ENCODE measurements around the gene PTTG1IP.

Gene PTTG1IP

GRCh38 chr21:44846485-44847260, 26.8 kb downstream of the PTTG1IP start:
- Histone ChIP-seq H3K9ac (ENCODE audit: low read depth, low read length) (peak overlapping the region; percentile 24; the same call in 1 of the 2 replicates), H3K36me3 (ENCODE audit: insufficient read depth, low read length) (peaks cover 20% of the 10 kb centered on the region), H3K9me3 (ENCODE audit: control insufficient read depth, insufficient read depth, low read length) (no peaks in the 10 kb centered on the region; the same call in 1 of the 2 replicates), H3K4me1 (ENCODE audit: insufficient read depth, low read length) (peaks cover 11% of the 10 kb centered on the region; the same call in 1 of the 2 replicates)

DNA sequence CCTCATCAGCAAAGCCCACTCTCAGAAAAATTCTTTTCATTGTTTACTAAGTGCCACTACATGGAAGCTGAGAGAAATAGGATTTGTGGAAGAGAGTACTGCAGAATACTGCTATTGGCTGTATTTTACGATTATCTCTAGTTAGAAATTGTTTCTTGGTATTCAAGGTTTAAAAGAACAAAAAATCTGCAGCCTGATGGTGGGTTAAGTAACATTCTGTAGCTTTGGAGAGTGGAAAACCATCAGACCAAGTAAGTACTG, 27.3 kb downstream of the PTTG1IP start:
- Histone ChIP-seq H3K9me3 (ENCODE audit: control insufficient read depth, insufficient read depth, low read length) (no peaks in the 10 kb centered on the region; the same call in 1 of the 2 replicates), H3K36me3 (ENCODE audit: insufficient read depth, low read length) (peaks cover 15% of the 10 kb centered on the region), H3K4me1 (ENCODE audit: insufficient read depth, low read length) (peaks cover 11% of the 10 kb centered on the region; the same call in 1 of the 2 replicates), H3K9ac (ENCODE audit: low read depth, low read length) (peak overlapping the region; percentile 24; the same call in 1 of the 2 replicates)

DNA sequence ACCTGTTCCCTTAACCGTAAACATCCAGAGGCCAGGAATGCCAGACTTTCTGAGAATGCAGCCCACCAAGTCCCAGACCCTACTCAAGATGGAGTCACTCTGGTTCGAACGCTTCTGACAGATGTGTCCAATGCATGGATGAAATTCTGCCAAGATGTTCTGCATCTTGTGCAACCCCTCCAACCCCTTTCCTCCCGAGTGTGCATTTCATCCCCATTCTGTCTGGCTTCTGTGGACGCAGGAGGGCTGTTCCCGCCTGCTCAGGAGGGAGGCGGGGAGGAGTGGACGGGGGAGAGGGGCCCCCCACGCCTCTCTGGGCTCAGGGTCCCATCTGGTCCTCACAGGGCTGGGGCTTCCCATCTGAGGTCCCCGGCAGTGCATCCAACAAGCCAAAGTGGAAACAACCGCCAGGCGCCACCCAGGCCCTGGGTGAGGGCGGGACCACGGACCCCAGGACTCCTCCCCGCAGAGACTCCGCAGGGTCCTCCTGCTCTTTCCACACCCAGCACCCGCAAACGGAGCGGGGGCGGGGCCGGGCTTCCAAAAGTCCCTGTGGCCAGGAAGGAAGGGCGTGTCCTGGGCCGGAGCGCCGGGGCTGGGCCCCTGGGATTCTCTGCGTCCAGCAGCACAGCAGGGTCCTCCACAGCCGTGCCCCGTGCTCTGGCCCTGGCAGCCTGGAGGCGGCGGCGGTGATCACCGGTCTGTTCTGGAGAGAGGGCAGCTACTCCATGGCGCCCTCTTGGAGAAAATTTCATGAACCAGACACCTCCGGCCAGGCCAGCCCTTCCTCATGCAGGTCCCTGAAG, 27.9 kb downstream of the PTTG1IP start:
- Histone ChIP-seq H3K9me3 (ENCODE audit: control insufficient read depth, insufficient read depth, low read length) (no peaks in the 10 kb centered on the region; the same call in 1 of the 2 replicates), H3K36me3 (ENCODE audit: insufficient read depth, low read length) (peaks cover 12% of the 10 kb centered on the region), H3K4me1 (ENCODE audit: insufficient read depth, low read length) (peaks cover 11% of the 10 kb centered on the region; the same call in 1 of the 2 replicates), H3K9ac (ENCODE audit: low read depth, low read length) (peak overlapping the region; percentile 24; the same call in 1 of the 2 replicates)

DNA sequence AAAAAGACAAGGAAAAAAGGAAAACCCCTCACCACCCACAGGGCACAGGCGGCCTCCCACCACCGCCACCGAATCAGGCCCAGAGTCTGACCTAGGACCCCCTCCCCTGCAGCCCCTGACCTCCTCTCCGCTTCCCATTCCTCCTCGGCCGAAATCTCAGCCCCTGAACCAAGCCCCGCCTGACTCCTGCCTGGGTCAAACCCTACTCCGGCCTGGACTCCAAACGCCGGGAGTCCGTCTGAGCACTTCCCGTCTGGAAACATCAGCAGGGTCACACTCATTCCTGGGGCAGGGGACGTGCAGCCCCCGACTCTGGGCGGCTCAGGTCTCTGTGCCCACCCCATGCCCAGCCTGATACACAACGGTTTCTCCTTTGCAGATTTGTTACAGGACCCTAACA, 29.2 kb downstream of the PTTG1IP start:
- Histone ChIP-seq H3K9me3 (ENCODE audit: control insufficient read depth, insufficient read depth, low read length) (no peaks in the 10 kb centered on the region), H3K36me3 (ENCODE audit: insufficient read depth, low read length) (peaks cover under 1% of the 10 kb centered on the region; the same call in 1 of the 2 replicates), H3K9ac (ENCODE audit: low read depth, low read length) (peak overlapping the region; percentile 36; the same call in 1 of the 2 replicates), H3K4me1 (ENCODE audit: insufficient read depth, low read length) (peaks cover 11% of the 10 kb centered on the region; the same call in 1 of the 2 replicates)

GRCh38 chr21:44842721-44843445, 30.6 kb downstream of the PTTG1IP start:
- Histone ChIP-seq H3K4me1 (ENCODE audit: insufficient read depth, low read length) (peaks cover 11% of the 10 kb centered on the region; the same call in 1 of the 2 replicates), H3K9me3 (ENCODE audit: control insufficient read depth, insufficient read depth, low read length) (no peaks in the 10 kb centered on the region), H3K36me3 (ENCODE audit: insufficient read depth, low read length) (no peaks in the 10 kb centered on the region), H3K9ac (ENCODE audit: low read depth, low read length) (no peak overlapping the region)

DNA sequence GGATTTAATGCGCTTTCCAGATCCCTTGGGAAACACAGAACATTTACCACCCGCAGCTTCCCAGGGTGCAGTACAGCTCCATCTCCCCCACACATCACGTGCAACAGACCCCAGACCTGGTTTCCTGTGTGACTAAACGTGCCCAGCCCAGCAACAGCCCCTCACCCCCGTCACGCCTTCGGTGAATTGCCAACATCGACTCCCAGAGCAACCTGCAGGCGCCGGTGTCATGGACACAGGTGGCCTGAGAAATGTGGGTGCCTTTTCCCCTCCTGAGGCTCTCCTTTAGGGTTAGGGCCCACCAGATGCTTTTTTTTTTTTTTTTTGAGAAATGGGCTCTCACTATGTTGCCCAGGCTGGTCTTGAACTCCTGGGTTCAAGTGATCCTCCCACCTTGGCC, 31.4 kb downstream of the PTTG1IP start:
- H3K36me3 ChIP-seq (ENCODE audit: insufficient read depth, low read length), result no peaks in the 10 kb centered on the region
- peaks cover 11% of the 10 kb centered on the region; the same call in 1 of the 2 replicates for H3K4me1 ChIP-seq (ENCODE audit: insufficient read depth, low read length)
- H3K9ac ChIP-seq (ENCODE audit: low read depth, low read length), result no peak overlapping the region
- no peaks in the 10 kb centered on the region for H3K9me3 ChIP-seq (ENCODE audit: control insufficient read depth, insufficient read depth, low read length)

DNA sequence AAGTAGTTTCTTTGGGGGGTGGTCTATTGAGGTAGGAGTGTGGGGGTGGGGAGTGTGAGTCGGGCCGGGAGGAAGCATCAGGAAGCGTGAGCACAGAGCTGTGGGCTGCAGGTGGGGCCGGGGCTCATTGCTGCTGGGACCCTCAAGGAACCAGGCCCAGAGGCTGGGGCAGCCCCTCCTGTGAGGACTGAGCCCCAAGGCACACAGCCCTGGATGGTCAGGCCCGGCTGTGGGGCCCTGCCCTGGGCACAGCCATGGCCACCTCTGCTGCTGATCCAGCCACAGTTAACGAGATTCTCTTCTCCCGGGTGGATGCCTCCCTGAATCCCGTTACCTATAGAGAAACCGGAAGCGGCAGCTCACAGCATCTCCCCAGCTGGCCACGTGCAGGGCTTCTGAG, 32.7 kb downstream of the PTTG1IP start:
- H3K4me1 ChIP-seq (ENCODE audit: insufficient read depth, low read length), result peaks cover 3% of the 10 kb centered on the region; the same call in 1 of the 2 replicates
- no peaks in the 10 kb centered on the region for H3K36me3 ChIP-seq (ENCODE audit: insufficient read depth, low read length)
- no peak overlapping the region for H3K9ac ChIP-seq (ENCODE audit: low read depth, low read length)
- H3K9me3 ChIP-seq (ENCODE audit: control insufficient read depth, insufficient read depth, low read length), result no peaks in the 10 kb centered on the region

- Histone ChIP-seq H3K9me3 (ENCODE audit: control insufficient read depth, insufficient read depth, low read length) (no peaks in the 10 kb centered on the region), H3K36me3 (ENCODE audit: insufficient read depth, low read length) (no peaks in the 10 kb centered on the region), H3K9ac (ENCODE audit: low read depth, low read length) (no peak overlapping the region), H3K4me1 (ENCODE audit: insufficient read depth, low read length) (no peaks in the 10 kb centered on the region; the same call in 1 of the 2 replicates)
Observed at GRCh38 chr21:44838951-44839350, 34.5 kb downstream of the PTTG1IP start.

DNA sequence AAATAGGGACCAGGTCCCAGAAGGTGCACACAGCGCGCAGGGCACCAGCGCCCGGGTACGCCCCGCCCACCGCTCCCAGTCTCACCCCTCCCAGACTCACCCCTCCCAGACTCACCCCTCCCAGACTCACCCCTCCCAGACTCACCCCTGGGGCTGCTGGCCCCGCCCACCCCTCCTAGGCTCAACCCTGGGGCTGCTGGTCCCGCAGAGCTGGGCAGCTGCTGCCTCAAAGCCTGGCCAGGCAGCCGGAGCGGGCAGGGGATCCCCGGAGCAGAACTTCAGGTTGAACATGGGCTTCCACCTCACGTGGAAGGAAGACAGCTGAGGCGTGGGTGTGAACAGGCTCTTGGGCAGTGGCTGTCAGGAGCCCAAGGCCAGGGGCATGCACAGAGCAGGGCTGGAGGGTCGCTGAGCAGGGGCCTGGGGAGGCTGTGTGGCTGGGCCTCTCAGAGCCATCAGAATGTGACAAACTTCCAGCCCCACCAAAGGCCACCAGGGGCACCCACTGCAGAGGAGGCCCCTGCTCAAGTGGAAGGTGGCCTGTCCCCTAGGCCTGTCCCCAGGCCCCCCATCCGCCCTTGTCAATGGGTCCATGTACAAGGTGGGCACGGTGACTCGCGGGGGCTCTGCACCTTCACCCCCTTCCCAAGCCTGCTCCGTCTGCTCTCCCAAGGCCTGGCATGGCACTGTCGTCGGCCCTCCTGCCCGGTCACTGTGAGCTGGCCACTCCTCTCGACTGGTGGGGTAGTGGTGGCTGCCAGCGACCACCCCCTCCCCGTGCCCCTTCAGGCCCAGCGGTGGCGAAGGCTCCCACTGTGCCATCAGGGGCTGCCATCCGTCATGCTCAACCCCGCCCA, 35.2 kb downstream of the PTTG1IP start:
- H3K9ac ChIP-seq (ENCODE audit: low read depth, low read length), result no peak overlapping the region
- H3K4me1 ChIP-seq (ENCODE audit: insufficient read depth, low read length), result no peaks in the 10 kb centered on the region; the same call in 1 of the 2 replicates
- H3K9me3 ChIP-seq (ENCODE audit: control insufficient read depth, insufficient read depth, low read length), result no peaks in the 10 kb centered on the region
- no peaks in the 10 kb centered on the region for H3K36me3 ChIP-seq (ENCODE audit: insufficient read depth, low read length)

GRCh38 chr21:44837537-44837936, 36.0 kb downstream of the PTTG1IP start:
- no peak overlapping the region for H3K9ac ChIP-seq (ENCODE audit: low read depth, low read length)
- no peaks in the 10 kb centered on the region for H3K36me3 ChIP-seq (ENCODE audit: insufficient read depth, low read length)
- H3K4me1 ChIP-seq (ENCODE audit: insufficient read depth, low read length), result no peaks in the 10 kb centered on the region; the same call in 1 of the 2 replicates
- no peaks in the 10 kb centered on the region for H3K9me3 ChIP-seq (ENCODE audit: control insufficient read depth, insufficient read depth, low read length)

GRCh38 chr21:44836666-44837471, 36.6 kb downstream of the PTTG1IP start:
- H3K4me1 ChIP-seq (ENCODE audit: insufficient read depth, low read length), result no peaks in the 10 kb centered on the region; the same call in 1 of the 2 replicates
- no peaks in the 10 kb centered on the region for H3K36me3 ChIP-seq (ENCODE audit: insufficient read depth, low read length)
- no peak overlapping the region for H3K9ac ChIP-seq (ENCODE audit: low read depth, low read length)
- H3K9me3 ChIP-seq (ENCODE audit: control insufficient read depth, insufficient read depth, low read length), result no peaks in the 10 kb centered on the region

- Histone ChIP-seq H3K9me3 (ENCODE audit: control insufficient read depth, insufficient read depth, low read length) (no peaks in the 10 kb centered on the region), H3K36me3 (ENCODE audit: insufficient read depth, low read length) (no peaks in the 10 kb centered on the region), H3K9ac (ENCODE audit: low read depth, low read length) (no peak overlapping the region), H3K4me1 (ENCODE audit: insufficient read depth, low read length) (no peaks in the 10 kb centered on the region; the same call in 1 of the 2 replicates)
Observed at GRCh38 chr21:44836349-44836665, 37.2 kb downstream of the PTTG1IP start.

- no peaks in the 10 kb centered on the region; the same call in 1 of the 2 replicates for H3K4me1 ChIP-seq (ENCODE audit: insufficient read depth, low read length)
- no peaks in the 10 kb centered on the region for H3K9me3 ChIP-seq (ENCODE audit: control insufficient read depth, insufficient read depth, low read length)
- no peak overlapping the region for H3K9ac ChIP-seq (ENCODE audit: low read depth, low read length)
- H3K36me3 ChIP-seq (ENCODE audit: insufficient read depth, low read length), result no peaks in the 10 kb centered on the region
Observed at GRCh38 chr21:44835647-44835973, 37.9 kb downstream of the PTTG1IP start.

All from ES-I3 (cell line).